Kidney (tissue), 14 donors: ENCODE results near the gene OR2M3. TPM values are rescaled to one million over a fixed set of nuclear protein-coding genes. Genes with fewer than 3 reads are reported as not detected.

ENCODE experiments used
- DNase-seq, 5 donors: peaks; one replicate each; pipeline ENCODE4 v3.0.0-alpha.2; 2013 to 2020
- FAIRE-seq: peaks from 2 replicates; lab custom pipeline; 2012; peaks lifted over from hg19 to GRCh38; lab: Jason Lieb, UNC
- H3K27ac ChIP-seq, 2 donors: one replicate each; pipeline ENCODE4 v1.7.0; 2013; ENCODE audit warnings: low read depth in 2 of 2, low read length in 2 of 2, inconsistent platforms in 1 of 2
- H3K27me3 ChIP-seq: one replicate; pipeline ENCODE4 v1.7.1; 2013; ENCODE audit warnings: low read length, inconsistent platforms; ENCODE audit not compliant: control insufficient read depth, insufficient read depth
- H3K36me3 ChIP-seq, 3 donors: one replicate each; pipeline versions ENCODE4 v1.7.0 to v1.7.1; 2013; ENCODE audit warnings: low read length in 3 of 3, control low read depth in 1 of 3, inconsistent platforms in 1 of 3; ENCODE audit not compliant: insufficient read depth in 3 of 3, control insufficient read depth in 2 of 3
- H3K4me1 ChIP-seq, 3 donors: one replicate each; pipeline versions ENCODE4 v1.7.0 to v1.7.1; 2013; ENCODE audit warnings: low read length in 3 of 3, inconsistent platforms in 1 of 3, low read depth in 1 of 3; ENCODE audit not compliant: control insufficient read depth in 2 of 3, insufficient read depth in 2 of 3
- H3K4me3 ChIP-seq, 3 donors: one replicate each; pipeline versions ENCODE4 v1.7.0 to v1.8.1; 2013; ENCODE audit warnings: low read length in 3 of 3, control low read depth in 1 of 3, inconsistent platforms in 1 of 3
- H3K9ac ChIP-seq, 3 donors: one replicate each; pipeline versions ENCODE4 v1.7.0 to v1.7.1; 2013; ENCODE audit warnings: low read length in 3 of 3, control low read depth in 1 of 3, inconsistent platforms in 1 of 3
- H3K9me3 ChIP-seq, 3 donors: one replicate each; pipeline versions ENCODE4 v1.7.0 to v1.7.1; 2013; ENCODE audit warnings: low read length in 3 of 3, control low read depth in 1 of 3, inconsistent platforms in 1 of 3; ENCODE audit not compliant: control insufficient read depth in 2 of 3, insufficient read depth in 1 of 3
- intact Hi-C: fragments of 100-400 bp; cut with DNase I; formaldehyde crosslinking; loops from one replicate; pipeline ENCODE4 v1.11.1; 2022
- polyA plus RNA-seq: library from polyadenylated mRNA; stranded (reverse); fragments of 350-450 nt; fragmentation: Illumina TruSeq; extraction: RNeasy Lipid Tissue Mini Kit (QIAGEN cat#74804); gene quantifications from one replicate; pipeline ENCODE4 v1.2.3, GENCODE V29; 2014; ENCODE audit warnings: low read depth, low replicate concordance; ENCODE audit not compliant: insufficient read depth
- total RNA-seq: library from RNA; stranded (reverse); fragmentation: NEBNext Ultra II Directional; extraction: Animal tissue kit (Norgen Biotek cat#: 25700); gene quantifications from one replicate; pipeline ENCODE4 v1.2.1, GENCODE V29; 2021
- TF ChIP-seq, protein P1 (sequence below): IDR thresholded peaks from 3 replicates; pipeline ENCODE4 v1.5.1; 2012; ENCODE audit warnings: mild to moderate bottlenecking, moderate library complexity, borderline replicate concordance; ENCODE audit not compliant: insufficient read depth; ENCODE audit errors: extremely low read depth
- donor health status: control.
- donor health status: control.
- donor health status: control.
- donor health status: control.
- donor health status: control.
- donor health status: DM: yes; HTN: yes; CAD: no.
- donor health status: Normal renal cell carcinoma (clear cell type).

The OR2M3 gene
- total and polyA plus RNA-seq, 2 donors from 2014 or later: not detected

GRCh38 chr1:248215880-248216279, 18.8 kb downstream of the OR2M3 start:
- Histone ChIP-seq H3K4me3 (no peak overlapping the region), H3K27ac (no peak overlapping the region), H3K4me1 (no peaks in the 10 kb centered on the region), H3K27me3 (no peaks in the 10 kb centered on the region), H3K9ac (no peak overlapping the region), H3K36me3 (no peaks in the 10 kb centered on the region), H3K9me3 (no peaks in the 10 kb centered on the region)
- DNase-seq (no peak), FAIRE-seq (no peak)
- TF ChIP-seq, protein P1, sequence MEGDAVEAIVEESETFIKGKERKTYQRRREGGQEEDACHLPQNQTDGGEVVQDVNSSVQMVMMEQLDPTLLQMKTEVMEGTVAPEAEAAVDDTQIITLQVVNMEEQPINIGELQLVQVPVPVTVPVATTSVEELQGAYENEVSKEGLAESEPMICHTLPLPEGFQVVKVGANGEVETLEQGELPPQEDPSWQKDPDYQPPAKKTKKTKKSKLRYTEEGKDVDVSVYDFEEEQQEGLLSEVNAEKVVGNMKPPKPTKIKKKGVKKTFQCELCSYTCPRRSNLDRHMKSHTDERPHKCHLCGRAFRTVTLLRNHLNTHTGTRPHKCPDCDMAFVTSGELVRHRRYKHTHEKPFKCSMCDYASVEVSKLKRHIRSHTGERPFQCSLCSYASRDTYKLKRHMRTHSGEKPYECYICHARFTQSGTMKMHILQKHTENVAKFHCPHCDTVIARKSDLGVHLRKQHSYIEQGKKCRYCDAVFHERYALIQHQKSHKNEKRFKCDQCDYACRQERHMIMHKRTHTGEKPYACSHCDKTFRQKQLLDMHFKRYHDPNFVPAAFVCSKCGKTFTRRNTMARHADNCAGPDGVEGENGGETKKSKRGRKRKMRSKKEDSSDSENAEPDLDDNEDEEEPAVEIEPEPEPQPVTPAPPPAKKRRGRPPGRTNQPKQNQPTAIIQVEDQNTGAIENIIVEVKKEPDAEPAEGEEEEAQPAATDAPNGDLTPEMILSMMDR: no peak
- intact Hi-C loops: no loop called here

- Histone ChIP-seq H3K9me3 (peaks cover 0 to 7% (median 0%) of the 10 kb centered on the region in 3 donors), H3K27me3 (no peaks in the 10 kb centered on the region), H3K9ac (no peak overlapping the region), H3K36me3 (no peaks in the 10 kb centered on the region), H3K4me3 (no peak overlapping the region), H3K4me1 (no peaks in the 10 kb centered on the region), H3K27ac (no peak overlapping the region)
- no peak for DNase-seq
- TF ChIP-seq, protein P1: no peak
- intact Hi-C loops: no loop called here
- no peak for FAIRE-seq
Measured at GRCh38 chr1:248225537-248225936, 28.5 kb downstream of the OR2M3 start.

DNA sequence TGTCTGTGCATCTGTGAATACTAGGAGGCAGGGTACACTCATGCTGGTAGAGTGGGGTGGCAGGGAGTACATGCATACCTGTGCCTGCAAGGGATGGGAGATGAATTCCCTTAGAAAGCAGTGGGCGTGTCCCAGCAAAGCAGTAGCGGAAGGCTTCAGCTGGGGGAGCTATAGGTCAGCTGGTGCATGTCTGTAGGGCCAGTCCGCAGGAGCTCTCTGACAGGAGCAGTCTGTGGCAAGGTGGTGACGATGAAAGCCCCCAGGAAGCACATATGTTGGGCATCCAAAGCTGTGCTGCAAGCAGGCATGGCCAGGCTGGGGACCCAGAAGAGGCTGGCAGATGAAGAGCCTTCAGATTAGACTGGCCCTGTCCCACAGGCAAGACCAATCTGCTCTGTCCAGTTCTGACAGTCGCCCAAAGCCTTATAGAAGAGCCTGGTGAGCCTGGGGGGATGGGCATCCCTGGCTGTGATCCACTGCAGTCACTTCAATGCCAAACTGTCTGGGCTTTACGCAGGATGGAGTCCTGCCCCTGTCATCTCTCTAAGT, 32.4 kb downstream of the OR2M3 start:
- Histone ChIP-seq H3K9ac (no peak overlapping the region), H3K9me3 (peaks cover 0 to 7% (median 0%) of the 10 kb centered on the region in 3 donors), H3K27ac (no peak overlapping the region), H3K4me1 (no peaks in the 10 kb centered on the region), H3K4me3 (no peak overlapping the region), H3K27me3 (no peaks in the 10 kb centered on the region), H3K36me3 (no peaks in the 10 kb centered on the region)
- TF ChIP-seq, protein P1: no peak
- FAIRE-seq: no peak
- DNase-seq: no peak
- intact Hi-C loops: no loop called here

- no peak within 1 kb of the TSS for H3K4me3 ChIP-seq
Measured at GRCh38 chr1:248231117-248231516, 34.1 kb downstream of the OR2M3 start, which contains the start of gene OR2M4. Gene OR2M4, plus strand, starts transcription at chr1:248231417. Its CDS starts 7,512 bp downstream, at chr1:248238929.

More at GRCh38 chr1:248231117-248231516, 34.1 kb downstream of the OR2M3 start, which contains the start of gene OR2M4:
- intact Hi-C loops: no loop called here
- H3K27me3 ChIP-seq: no peaks in the 10 kb centered on the region
- FAIRE-seq (no peak), DNase-seq (no peak)
- H3K27ac ChIP-seq: no peak within 1 kb of the TSS
- no peak within 1 kb of the TSS for H3K9ac ChIP-seq
- TF ChIP-seq, protein P1: no peak
- H3K4me1 ChIP-seq: no peaks in the 10 kb centered on the region
- H3K9me3 ChIP-seq: peaks cover 0 to 7% (median 0%) of the 10 kb centered on the region in 3 donors
- no peaks in the 10 kb centered on the region for H3K36me3 ChIP-seq
